Lung microvascular endothelial cell (primary cell): ENCODE data around the gene LPCAT1. TPM values are rescaled to one million over a fixed set of nuclear protein-coding genes. Genes with fewer than 3 reads are reported as not detected.
"Not testable (repeated sequence)": the region's sequence is repeated elsewhere in the genome, so short reads cannot be mapped to it uniquely, and the experiment has no call there.

Experiments
- DNase-seq, 2 donors: peaks; one replicate each; pipeline versions ENCODE4 v3.0.0 to v3.0.0-alpha.2; 2010; ENCODE audit warnings: low read depth in 2 of 2
- total RNA-seq: library from RNA; depleted of rRNA; stranded (reverse); fragments of >200 nt; gene quantifications from 2 replicates; pipeline ENCODE4 v1.2.1, GENCODE V29; 2014

Gene LPCAT1
- total RNA-seq, 1 donor from 2014 or later: 26.2 TPM

- no peak for DNase-seq
These were observed 18.1 kb upstream of the LPCAT1 start for GRCh38 chr5:1541702-1542400.

GRCh38 chr5:1540831-1541701 lies 17.3 kb upstream of the LPCAT1 start:
- DNase-seq: no peak

- no peak for DNase-seq
These were observed 16.4 kb upstream of the LPCAT1 start for GRCh38 chr5:1540166-1540565.

- DNase-seq: not testable (repeated sequence)
These were observed 15.8 kb upstream of the LPCAT1 start for GRCh38 chr5:1539393-1540161.

- DNase-seq: no peak
These were observed 15.1 kb upstream of the LPCAT1 start for GRCh38 chr5:1538741-1539392.

- no peak for DNase-seq
These were observed 14.5 kb upstream of the LPCAT1 start for GRCh38 chr5:1538276-1538675.

- DNase-seq: no peak
These were observed 13.9 kb upstream of the LPCAT1 start for GRCh38 chr5:1537603-1538154.

GRCh38 chr5:1536871-1537602 lies 13.3 kb upstream of the LPCAT1 start:
- DNase-seq: no peak

GRCh38 chr5:1536322-1536845 lies 12.6 kb upstream of the LPCAT1 start:
- no peak for DNase-seq

- no peak for DNase-seq
These were observed 11.9 kb upstream of the LPCAT1 start for GRCh38 chr5:1535646-1536045.

GRCh38 chr5:1532384-1532783 lies 8.6 kb upstream of the LPCAT1 start:
- DNase-seq: no peak

- DNase-seq: no peak
These were observed 5.7 kb upstream of the LPCAT1 start for GRCh38 chr5:1529498-1529897.

- no peak for DNase-seq
These were observed 3.9 kb upstream of the LPCAT1 start for GRCh38 chr5:1527533-1528205.

- no peak for DNase-seq
These were observed 2.9 kb upstream of the LPCAT1 start for GRCh38 chr5:1526681-1527131.

- no peak for DNase-seq
These were observed 2.5 kb upstream of the LPCAT1 start for GRCh38 chr5:1526190-1526631.

GRCh38 chr5:1525624-1526189 lies 1.9 kb upstream of the LPCAT1 start:
- no peak for DNase-seq

- DNase-seq: no peak
These were observed 1.3 kb upstream of the LPCAT1 start for GRCh38 chr5:1524799-1525623.

GRCh38 chr5:1524481-1524798 lies 680 bp upstream of the LPCAT1 start:
- DNase-seq: no peak

- DNase-seq: no peak
These were observed 324 bp downstream of the LPCAT1 start for GRCh38 chr5:1523480-1523792.
